ENCODE measurements around the gene GATA3.

DNA sequence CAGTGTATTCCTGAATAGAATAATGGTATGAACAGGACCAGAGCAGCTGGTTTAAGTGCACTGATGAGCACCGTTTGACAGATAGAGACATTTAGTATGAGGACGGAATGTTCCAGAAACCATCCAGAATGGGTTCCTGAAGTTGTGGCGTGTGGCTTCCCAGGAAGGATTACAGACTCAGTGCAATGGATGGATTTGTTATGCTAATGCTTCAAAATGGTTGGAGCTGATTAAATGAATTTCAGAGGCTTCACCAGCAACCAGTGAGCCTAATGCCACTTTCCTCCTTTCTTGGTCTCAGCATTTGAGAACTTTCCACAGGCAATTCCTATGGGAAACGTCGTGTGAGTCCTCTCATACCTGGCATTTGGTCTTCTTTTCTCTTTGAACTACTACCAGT, 9.9 kb downstream of the GATA3 start:
- TF ChIP-seq, protein P1, sequence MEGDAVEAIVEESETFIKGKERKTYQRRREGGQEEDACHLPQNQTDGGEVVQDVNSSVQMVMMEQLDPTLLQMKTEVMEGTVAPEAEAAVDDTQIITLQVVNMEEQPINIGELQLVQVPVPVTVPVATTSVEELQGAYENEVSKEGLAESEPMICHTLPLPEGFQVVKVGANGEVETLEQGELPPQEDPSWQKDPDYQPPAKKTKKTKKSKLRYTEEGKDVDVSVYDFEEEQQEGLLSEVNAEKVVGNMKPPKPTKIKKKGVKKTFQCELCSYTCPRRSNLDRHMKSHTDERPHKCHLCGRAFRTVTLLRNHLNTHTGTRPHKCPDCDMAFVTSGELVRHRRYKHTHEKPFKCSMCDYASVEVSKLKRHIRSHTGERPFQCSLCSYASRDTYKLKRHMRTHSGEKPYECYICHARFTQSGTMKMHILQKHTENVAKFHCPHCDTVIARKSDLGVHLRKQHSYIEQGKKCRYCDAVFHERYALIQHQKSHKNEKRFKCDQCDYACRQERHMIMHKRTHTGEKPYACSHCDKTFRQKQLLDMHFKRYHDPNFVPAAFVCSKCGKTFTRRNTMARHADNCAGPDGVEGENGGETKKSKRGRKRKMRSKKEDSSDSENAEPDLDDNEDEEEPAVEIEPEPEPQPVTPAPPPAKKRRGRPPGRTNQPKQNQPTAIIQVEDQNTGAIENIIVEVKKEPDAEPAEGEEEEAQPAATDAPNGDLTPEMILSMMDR (IDR thresholded peaks at IDR 0.05), result no peak
- TF ChIP-seq POLR2A (IDR thresholded peaks at IDR 0.05), result no peak

Measured in esophagus squamous epithelium (tissue), 4 donors.